Activated T-cell treated with anti-CD3 and anti-CD28 coated beads, Interleukin-2, amount 50 U/mL, for 1 hour (primary cell): ENCODE data around the gene PLCB3.

Experiments
- DNase-seq: peaks from one replicate; pipeline ENCODE4 v3.0.0-alpha.2; 2020

The PLCB3 gene

GRCh38 chr11:64268025-64268892 is 16.9 kb downstream of the PLCB3 start:
- DNase-seq = no peak

DNA sequence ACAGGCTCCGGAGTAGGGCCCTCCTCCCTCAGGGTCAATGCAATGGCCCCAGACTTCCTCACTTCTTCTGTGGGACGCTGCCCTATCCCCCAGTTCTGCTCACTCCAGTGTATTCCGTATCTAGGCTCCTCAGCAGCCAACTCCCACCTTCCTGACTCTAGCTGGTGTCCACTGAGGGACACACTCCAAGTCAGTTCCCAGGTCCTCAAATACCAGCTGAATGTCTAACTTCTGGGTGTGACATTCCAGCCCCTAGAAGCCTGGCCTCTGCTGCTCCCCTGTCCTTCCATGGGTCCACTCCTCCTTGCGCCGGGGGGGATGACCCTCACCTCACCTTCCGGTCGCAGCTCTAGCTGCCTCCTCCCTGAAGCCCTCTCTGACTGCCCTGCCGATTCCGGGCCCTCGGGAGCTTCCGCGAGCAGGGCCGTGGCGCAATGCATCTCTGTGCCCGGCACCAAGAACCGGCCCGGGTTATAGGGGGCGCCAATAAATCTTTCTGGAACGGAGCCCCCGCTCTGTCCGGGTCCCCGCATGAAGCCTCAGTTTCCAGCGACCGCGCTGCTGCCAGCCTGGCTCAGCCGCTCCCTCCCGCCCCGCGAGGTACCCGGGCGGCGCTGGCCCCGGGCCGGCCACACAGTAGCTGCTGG is 17.7 kb downstream of the PLCB3 start:
- DNase-seq = no peak

- DNase-seq = peak; percentile 98
Measured at GRCh38 chr11:64269540-64270220, 18.4 kb downstream of the PLCB3 start.

DNA sequence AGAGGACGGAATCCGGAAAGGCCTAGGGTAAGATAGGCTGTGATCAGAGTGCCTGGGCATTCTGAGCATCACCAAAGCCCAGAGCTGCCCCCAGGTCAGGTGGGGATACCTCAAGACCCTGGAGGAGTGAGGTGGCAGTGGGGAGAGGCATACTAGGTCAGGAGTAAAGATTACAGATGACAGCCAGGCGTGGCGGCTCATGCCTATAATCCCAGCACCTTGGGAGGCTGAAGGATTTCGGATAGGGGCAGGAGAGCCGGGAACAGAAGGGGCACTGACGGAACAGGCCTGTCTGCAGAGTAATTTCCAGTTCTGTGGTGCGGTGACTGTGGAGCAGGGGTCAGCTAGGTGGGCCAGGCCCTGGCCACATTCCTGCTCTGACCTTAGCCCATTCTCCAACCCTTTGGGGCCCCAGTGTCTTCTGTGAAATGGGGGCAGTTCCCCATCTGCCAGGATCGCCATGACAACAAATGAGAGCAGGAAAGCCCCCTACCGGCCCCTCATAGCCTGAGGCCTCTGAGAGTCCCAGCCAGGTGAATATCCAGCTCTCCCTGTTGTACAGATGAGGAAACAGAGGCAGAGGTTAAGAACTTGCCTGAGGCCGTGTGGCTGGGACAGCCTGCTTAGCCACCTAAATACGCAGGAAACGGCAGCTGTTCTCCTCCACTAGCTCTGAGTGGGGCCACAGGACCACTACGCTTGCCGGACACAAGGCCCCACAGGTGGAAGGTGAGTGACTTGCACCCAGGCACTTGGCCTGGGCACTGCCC is 23.9 kb downstream of the PLCB3 start:
- DNase-seq = no peak

GRCh38 chr11:64275841-64276240 is 24.5 kb downstream of the PLCB3 start:
- no peak for DNase-seq

DNA sequence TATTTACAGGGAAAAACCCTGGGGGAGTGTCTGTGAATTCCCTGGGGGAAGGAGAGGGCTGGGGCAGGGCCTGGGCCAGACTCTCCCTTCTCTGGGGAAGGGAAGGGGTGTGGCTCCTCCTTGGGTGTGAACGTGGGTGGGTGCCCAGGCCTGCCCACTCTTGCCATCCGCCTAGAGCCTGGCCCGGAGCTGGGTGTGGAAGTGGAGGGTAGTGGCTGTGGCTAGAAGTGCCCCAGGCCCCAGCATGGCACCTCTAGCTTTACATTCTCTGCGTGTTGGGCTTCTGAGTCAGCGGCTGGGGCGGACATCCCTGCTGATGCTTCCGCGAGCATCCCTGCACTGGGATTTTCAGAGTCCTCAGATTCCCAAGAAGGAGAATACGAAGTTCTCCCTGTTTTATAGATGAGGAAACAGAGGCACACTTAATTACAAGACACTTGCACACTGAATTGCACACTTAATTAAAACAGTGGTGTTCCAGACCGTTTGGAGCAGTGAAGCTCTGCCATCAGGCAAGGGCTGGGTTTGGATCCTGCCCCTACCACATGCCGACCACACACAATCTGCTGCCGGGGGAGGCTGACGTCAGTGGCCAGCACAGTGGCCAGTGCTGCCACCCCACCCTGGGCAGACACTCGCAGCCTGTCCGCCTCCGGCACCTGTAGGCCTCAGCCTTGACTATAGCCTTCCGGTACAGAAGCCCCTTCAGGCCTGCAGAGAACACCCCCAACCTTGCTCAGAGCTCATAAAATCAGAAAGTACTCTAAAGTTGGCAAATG is 25.5 kb downstream of the PLCB3 start:
- DNase-seq = no peak

- DNase-seq = no peak
Measured at GRCh38 chr11:64278576-64279190, 27.4 kb downstream of the PLCB3 start.

DNA sequence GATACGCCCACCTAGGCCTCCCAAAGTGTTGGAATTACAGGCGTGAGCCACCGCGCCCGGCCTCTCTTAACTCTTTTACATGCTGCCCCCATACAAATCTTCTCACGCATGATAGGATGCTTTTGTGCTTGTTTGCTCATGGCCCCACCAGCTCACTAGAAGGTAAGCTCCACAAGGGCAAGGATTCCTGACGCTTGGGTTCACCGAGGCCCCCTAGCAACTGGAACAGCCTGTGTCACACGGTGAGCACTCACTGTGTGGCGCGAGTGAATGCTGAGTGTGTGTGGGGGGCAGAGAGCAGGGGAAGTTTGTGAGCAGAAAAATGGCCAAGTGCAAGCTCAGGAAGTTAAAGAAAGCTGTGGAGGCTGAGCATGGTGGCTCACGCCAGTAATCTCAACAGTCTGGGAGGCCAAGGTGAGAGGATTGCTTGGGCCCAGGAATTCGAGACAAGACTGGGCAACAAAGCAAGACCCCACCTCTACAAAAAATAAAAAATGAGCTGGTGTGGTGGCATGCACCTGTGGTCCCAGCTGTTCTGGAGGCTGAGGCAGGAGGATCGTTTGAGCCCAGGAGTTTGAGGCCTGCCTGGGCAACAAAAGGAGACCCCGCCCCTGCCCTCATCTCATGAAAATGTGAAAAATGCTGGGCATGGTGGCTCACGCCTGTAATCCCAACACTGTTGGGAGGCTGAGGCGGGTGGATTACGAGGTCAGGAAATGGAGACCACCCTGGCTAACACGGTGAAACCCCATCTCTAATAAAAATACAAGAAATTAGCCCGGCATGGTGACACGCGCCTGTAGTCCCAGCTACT is 30.8 kb downstream of the PLCB3 start:
- DNase-seq = no peak

DNA sequence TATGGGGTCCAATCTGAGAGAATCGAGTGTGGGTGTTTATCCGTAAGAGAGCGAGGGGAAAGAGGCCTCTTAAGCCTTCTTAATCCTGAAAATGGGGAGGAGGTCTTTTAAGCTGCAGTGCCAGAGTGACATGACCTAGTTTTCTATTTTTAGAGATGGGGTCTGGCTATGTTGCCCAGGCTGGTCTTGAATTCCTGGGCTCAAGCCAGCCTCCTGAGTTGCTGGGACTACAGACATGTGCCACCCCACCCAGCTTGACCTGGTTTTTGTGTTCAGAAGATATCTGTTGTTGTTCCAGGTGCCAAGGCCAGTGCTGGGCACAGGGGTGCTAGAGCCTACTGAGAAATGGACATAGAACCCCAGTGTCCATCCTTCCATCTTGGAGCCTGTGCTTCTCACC is 31.8 kb downstream of the PLCB3 start:
- DNase-seq = no peak

GRCh38 chr11:64284048-64284961 is 33.0 kb downstream of the PLCB3 start, which contains the start of gene BAD:
Gene BAD (minus strand): TSS chr11:64284665. CDS start chr11:64284368, 297 bp downstream.
- peak; percentile 92 for DNase-seq

- peak; percentile 99 for DNase-seq
Measured at GRCh38 chr11:64284962-64285884, 33.9 kb downstream of the PLCB3 start, which contains the start of gene GPR137. Gene GPR137 (plus strand): TSS chr11:64285848. CDS start chr11:64286525, 677 bp downstream.

DNA sequence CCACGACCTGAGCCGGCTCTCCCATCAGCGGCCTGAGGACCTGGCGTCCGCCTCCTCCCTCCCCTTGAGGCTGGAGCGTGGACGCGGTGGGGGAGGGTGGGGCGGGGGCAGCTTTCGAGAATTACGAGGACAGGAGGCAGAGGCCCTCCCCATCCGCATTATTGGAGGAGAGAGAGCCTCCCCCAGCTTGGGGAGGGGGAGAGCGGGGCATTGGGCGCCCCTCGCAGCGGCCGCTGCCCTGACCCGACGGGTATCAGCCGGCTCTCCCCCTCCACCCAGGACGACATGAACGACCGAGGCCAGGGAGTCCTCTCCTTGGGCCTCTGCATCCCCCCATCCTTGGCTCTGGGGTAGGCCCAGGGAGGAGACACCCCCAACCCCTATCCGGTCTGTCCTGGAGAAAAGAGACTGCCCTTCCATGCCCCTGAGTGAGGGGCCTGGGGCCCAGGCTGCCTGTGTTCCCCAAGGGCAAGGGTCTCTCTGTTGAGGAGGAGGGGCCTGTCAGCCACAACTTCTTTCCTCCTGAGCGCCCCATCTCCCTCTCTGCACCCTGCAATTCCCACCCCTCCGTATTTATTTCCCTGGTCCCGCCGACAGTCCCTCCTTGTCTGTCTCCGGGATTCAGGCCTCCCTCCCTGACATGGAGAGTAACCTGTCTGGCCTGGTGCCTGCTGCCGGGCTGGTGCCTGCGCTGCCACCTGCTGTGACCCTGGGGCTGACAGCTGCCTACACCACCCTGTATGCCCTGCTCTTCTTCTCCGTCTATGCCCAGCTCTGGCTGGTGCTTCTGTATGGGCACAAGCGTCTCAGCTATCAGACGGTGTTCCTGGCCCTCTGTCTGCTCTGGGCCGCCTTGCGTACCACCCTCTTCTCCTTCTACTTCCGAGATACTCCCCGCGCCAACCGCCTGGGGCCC is 34.8 kb downstream of the PLCB3 start:
- DNase-seq = no peak

- DNase-seq = no peak
Measured at GRCh38 chr11:64286801-64287159, 35.5 kb downstream of the PLCB3 start.

- no peak for DNase-seq
Measured at GRCh38 chr11:64287676-64288352, 36.5 kb downstream of the PLCB3 start.

DNA sequence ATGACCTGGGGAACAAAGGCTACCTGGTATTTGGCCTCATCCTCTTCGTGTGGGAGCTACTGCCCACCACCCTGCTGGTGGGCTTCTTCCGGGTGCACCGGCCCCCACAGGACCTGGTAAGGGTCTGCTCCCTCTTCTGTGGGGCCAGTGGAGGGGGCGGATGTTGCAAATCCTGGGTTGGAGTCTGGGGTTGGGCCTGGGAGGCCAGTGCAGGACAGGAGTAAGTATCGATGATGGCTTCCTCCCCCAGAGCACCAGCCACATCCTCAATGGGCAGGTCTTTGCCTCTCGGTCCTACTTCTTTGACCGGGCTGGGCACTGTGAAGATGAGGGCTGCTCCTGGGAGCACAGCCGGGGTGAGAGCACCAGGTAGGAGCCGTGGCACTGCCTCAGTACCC is 37.0 kb downstream of the PLCB3 start:
- no peak for DNase-seq

- no peak for DNase-seq
Measured at GRCh38 chr11:64289002-64289564, 37.8 kb downstream of the PLCB3 start.
